AG08395 (cell line): ENCODE results near the gene TFDP2.

Source experiments
- DNase-seq: peaks from one replicate; pipeline ENCODE4 v3.0.0; 2012; ENCODE audit warnings: mixed read lengths, low spot score

Gene TFDP2

GRCh38 chr3:141963301-141963700 is 186.0 kb downstream of the TFDP2 start:
- no peak for DNase-seq

GRCh38 chr3:141960731-141961130 is 188.6 kb downstream of the TFDP2 start:
- DNase-seq: peak; percentile 41

GRCh38 chr3:141959589-141960554 is 189.5 kb downstream of the TFDP2 start:
- DNase-seq: peak; percentile 58

GRCh38 chr3:141955175-141955574 is 194.2 kb downstream of the TFDP2 start:
- peak; percentile 48 for DNase-seq

GRCh38 chr3:141952611-141953010 is 196.7 kb downstream of the TFDP2 start:
- no peak for DNase-seq

GRCh38 chr3:141950572-141951493 is 198.5 kb downstream of the TFDP2 start:
- DNase-seq: no peak

GRCh38 chr3:141949972-141950371 is 199.4 kb downstream of the TFDP2 start:
- no peak for DNase-seq

- DNase-seq: no peak
Measured at GRCh38 chr3:141949399-141949798, 199.9 kb downstream of the TFDP2 start.

GRCh38 chr3:141945726-141946485 is 203.4 kb downstream of the TFDP2 start:
- DNase-seq: no peak

GRCh38 chr3:141942006-141942405 is 207.3 kb downstream of the TFDP2 start:
- DNase-seq: no peak

GRCh38 chr3:141941093-141941492 is 208.3 kb downstream of the TFDP2 start:
- DNase-seq: no peak

- DNase-seq: peak; percentile 83
Measured at GRCh38 chr3:141940194-141940776, 209.1 kb downstream of the TFDP2 start.

GRCh38 chr3:141939759-141940158 is 209.6 kb downstream of the TFDP2 start:
- no peak for DNase-seq

- DNase-seq: no peak
Measured at GRCh38 chr3:141938011-141938500, 211.3 kb downstream of the TFDP2 start.

- DNase-seq: no peak
Measured at GRCh38 chr3:141934354-141934753, 215.0 kb downstream of the TFDP2 start.

GRCh38 chr3:141933421-141934300 is 215.7 kb downstream of the TFDP2 start:
- DNase-seq: no peak

GRCh38 chr3:141930801-141931200 is 218.5 kb downstream of the TFDP2 start:
- DNase-seq: no peak

- DNase-seq: no peak
Measured at GRCh38 chr3:141929341-141929995, 219.9 kb downstream of the TFDP2 start.

- no peak for DNase-seq
Measured at GRCh38 chr3:141928631-141929270, 220.6 kb downstream of the TFDP2 start.
